Trophoblast cell (in vitro differentiated cells and primary cell): ENCODE results near the gene EXOC4.

Experiments used
- DNase-seq, 2 donors: peaks; one replicate each; pipeline ENCODE4 v3.0.0-alpha.2; 2016
- H2AFZ ChIP-seq: 2 replicates; pipeline ENCODE4 v1.6.1; 2013; ENCODE audit warnings: low read length, moderate library complexity, mild to moderate bottlenecking; ENCODE audit not compliant: insufficient read depth, poor library complexity
- H2AK5ac ChIP-seq: 2 replicates; pipeline ENCODE4 v1.6.1; 2013; ENCODE audit warnings: mild to moderate bottlenecking, low read length
- H2BK120ac ChIP-seq: 2 replicates; pipeline ENCODE4 v1.6.1; 2013; ENCODE audit warnings: low read length, mild to moderate bottlenecking, moderate library complexity; ENCODE audit not compliant: insufficient read depth, poor library complexity
- H2BK12ac ChIP-seq: 2 replicates; pipeline ENCODE4 v1.6.1; 2013; ENCODE audit warnings: mild to moderate bottlenecking, low read length, moderate library complexity
- H2BK5ac ChIP-seq: 2 replicates; pipeline ENCODE4 v1.6.1; 2013; ENCODE audit warnings: low read length, low read depth, moderate library complexity, mild to moderate bottlenecking; ENCODE audit not compliant: poor library complexity
- H3K14ac ChIP-seq: 2 replicates; pipeline ENCODE4 v1.6.1; 2013; ENCODE audit warnings: mild to moderate bottlenecking, low read length
- H3K18ac ChIP-seq: 2 replicates; pipeline ENCODE4 v1.6.1; 2013; ENCODE audit warnings: mild to moderate bottlenecking, low read length
- H3K23ac ChIP-seq: 2 replicates; pipeline ENCODE4 v1.6.1; 2013; ENCODE audit warnings: low read length
- H3K27ac ChIP-seq: 2 replicates; pipeline ENCODE4 v1.5.1; 2013; ENCODE audit warnings: low read depth, mild to moderate bottlenecking, inconsistent platforms, low read length, moderate library complexity
- H3K27me3 ChIP-seq: 2 replicates; pipeline ENCODE4 v1.6.1; 2013; ENCODE audit warnings: inconsistent platforms, mild to moderate bottlenecking, low read length, moderate library complexity; ENCODE audit not compliant: insufficient read depth
- H3K36me3 ChIP-seq, 2 experiments: 1 replicate in 1 of 2; 2 replicates in 1 of 2; pipeline ENCODE4 v1.6.1; 2013; ENCODE audit warnings: low read length in 2 of 2, mild to moderate bottlenecking in 2 of 2, moderate library complexity in 1 of 2; ENCODE audit not compliant: insufficient read depth in 2 of 2, control insufficient read depth in 1 of 2
- H3K4ac ChIP-seq: 2 replicates; pipeline ENCODE4 v1.6.1; 2013; ENCODE audit warnings: low read depth, mild to moderate bottlenecking, low read length, moderate library complexity
- H3K4me1 ChIP-seq, 2 experiments: 1 replicate in 1 of 2; 2 replicates in 1 of 2; pipeline ENCODE4 v1.6.1; 2013; ENCODE audit warnings: low read length in 2 of 2, mild to moderate bottlenecking in 2 of 2, moderate library complexity in 1 of 2; ENCODE audit not compliant: insufficient read depth in 2 of 2, control insufficient read depth in 1 of 2
- H3K4me2 ChIP-seq: 2 replicates; pipeline ENCODE4 v1.6.1; 2013; ENCODE audit warnings: inconsistent platforms, mild to moderate bottlenecking, low read length, moderate library complexity
- H3K4me3 ChIP-seq: 2 replicates; pipeline ENCODE4 v1.5.1; 2013; ENCODE audit warnings: mild to moderate bottlenecking, low read depth, low read length, inconsistent platforms
- H3K79me1 ChIP-seq: one replicate; pipeline ENCODE4 v1.6.1; 2013; ENCODE audit warnings: low read length
- H3K79me2 ChIP-seq: 2 replicates; pipeline ENCODE4 v1.6.1; 2013; ENCODE audit warnings: low read length, mild to moderate bottlenecking; ENCODE audit not compliant: control insufficient read depth, insufficient read depth, poor library complexity
- H3K9ac ChIP-seq: 2 replicates; pipeline ENCODE4 v1.6.1; 2013; ENCODE audit warnings: mild to moderate bottlenecking, low read length
- H3K9me3 ChIP-seq: 2 replicates; pipeline ENCODE4 v1.6.1; 2013; ENCODE audit warnings: low read depth, mild to moderate bottlenecking, control low read depth, inconsistent platforms, low read length; ENCODE audit not compliant: insufficient read depth
- H4K12ac ChIP-seq: 2 replicates; pipeline ENCODE4 v1.6.1; 2013; ENCODE audit warnings: low read depth, mild to moderate bottlenecking, low read length, moderate library complexity
- H4K8ac ChIP-seq: 2 replicates; pipeline ENCODE4 v1.6.1; 2013; ENCODE audit warnings: low read depth, mild to moderate bottlenecking, low read length, moderate library complexity
- H4K91ac ChIP-seq: one replicate; pipeline ENCODE4 v1.6.1; 2013; ENCODE audit warnings: low read depth, mild to moderate bottlenecking, low read length, moderate library complexity
- WGBS: extraction: QIAGEN DNeasy Blood & Tissue Kit; methylation state at CpG from one replicate; pipeline ENCODE4 v1.1.7; 2013; ENCODE audit warnings: missing lambda C conversion rate; ENCODE audit not compliant: insufficient read length, insufficient coverage; ENCODE audit errors: extremely low coverage; 5-methylcytosine and 5-hydroxymethylcytosine counted together

The EXOC4 gene

GRCh38 chr7:133582766-133583523 is 330.1 kb downstream of the EXOC4 start:
- DNase-seq, result peak in 1 of 2 donors; percentile 89
- H3K36me3 ChIP-seq, result no peaks in the 10 kb centered on the region
- H3K18ac ChIP-seq, result no peak overlapping the region
- no peak overlapping the region for H3K9ac ChIP-seq
- H2AFZ ChIP-seq, result no peak overlapping the region
- no CpG with 5 or more reads among the region's 4 CpGs for WGBS
- H4K8ac ChIP-seq, result no peak overlapping the region
- no peak overlapping the region for H2BK120ac ChIP-seq
- H4K91ac ChIP-seq, result no peak overlapping the region
- no peak overlapping the region for H3K4ac ChIP-seq
- H3K9me3 ChIP-seq, result no peaks in the 10 kb centered on the region
- H4K12ac ChIP-seq, result no peak overlapping the region
- no peak overlapping the region for H3K27ac ChIP-seq
- H3K4me3 ChIP-seq, result no peak overlapping the region
- no peak overlapping the region for H2BK12ac ChIP-seq
- no peak overlapping the region for H3K4me2 ChIP-seq
- H3K4me1 ChIP-seq, result no peaks in the 10 kb centered on the region
- H3K23ac ChIP-seq, result no peak overlapping the region
- H3K79me2 ChIP-seq, result no peaks in the 10 kb centered on the region
- no peaks in the 10 kb centered on the region for H3K79me1 ChIP-seq
- no peak overlapping the region for H3K14ac ChIP-seq
- H2BK5ac ChIP-seq, result no peak overlapping the region
- H3K27me3 ChIP-seq, result no peaks in the 10 kb centered on the region
- no peak overlapping the region for H2AK5ac ChIP-seq

GRCh38 chr7:133583545-133584171 is 330.8 kb downstream of the EXOC4 start:
- no peaks in the 10 kb centered on the region for H3K27me3 ChIP-seq
- H3K4me2 ChIP-seq, result no peak overlapping the region
- no peak overlapping the region for H3K4ac ChIP-seq
- H3K36me3 ChIP-seq, result no peaks in the 10 kb centered on the region
- H3K79me2 ChIP-seq, result no peaks in the 10 kb centered on the region
- no peak overlapping the region for H3K23ac ChIP-seq
- no peaks in the 10 kb centered on the region for H3K79me1 ChIP-seq
- no peak overlapping the region for H3K4me3 ChIP-seq
- no peak overlapping the region for H3K14ac ChIP-seq
- no peak overlapping the region for H4K91ac ChIP-seq
- no peak overlapping the region for H3K9ac ChIP-seq
- H2BK12ac ChIP-seq, result no peak overlapping the region
- no peak overlapping the region for H4K12ac ChIP-seq
- no peak overlapping the region for H2BK5ac ChIP-seq
- H3K9me3 ChIP-seq, result no peaks in the 10 kb centered on the region
- peak in 1 of 2 donors; percentile 62 for DNase-seq
- WGBS, result no CpG with 5 or more reads among the region's 3 CpGs
- H2AK5ac ChIP-seq, result no peak overlapping the region
- H4K8ac ChIP-seq, result no peak overlapping the region
- H3K27ac ChIP-seq, result no peak overlapping the region
- no peaks in the 10 kb centered on the region for H3K4me1 ChIP-seq
- no peak overlapping the region for H3K18ac ChIP-seq
- no peak overlapping the region for H2BK120ac ChIP-seq
- no peak overlapping the region for H2AFZ ChIP-seq

GRCh38 chr7:133584956-133585668 is 332.2 kb downstream of the EXOC4 start:
- H3K27me3 ChIP-seq, result no peaks in the 10 kb centered on the region
- H3K4ac ChIP-seq, result no peak overlapping the region
- H3K4me1 ChIP-seq, result no peaks in the 10 kb centered on the region
- H3K18ac ChIP-seq, result no peak overlapping the region
- no peak overlapping the region for H2BK5ac ChIP-seq
- no peak overlapping the region for H4K91ac ChIP-seq
- H2AFZ ChIP-seq, result no peak overlapping the region
- H3K9ac ChIP-seq, result no peak overlapping the region
- no peaks in the 10 kb centered on the region for H3K36me3 ChIP-seq
- H3K79me2 ChIP-seq, result no peaks in the 10 kb centered on the region
- no peaks in the 10 kb centered on the region for H3K79me1 ChIP-seq
- DNase-seq, result no peak
- no peaks in the 10 kb centered on the region for H3K9me3 ChIP-seq
- H3K27ac ChIP-seq, result no peak overlapping the region
- no peak overlapping the region for H4K12ac ChIP-seq
- no peak overlapping the region for H3K4me2 ChIP-seq
- no peak overlapping the region for H2BK12ac ChIP-seq
- no peak overlapping the region for H2BK120ac ChIP-seq
- no peak overlapping the region for H4K8ac ChIP-seq
- no CpG with 5 or more reads among the region's 6 CpGs for WGBS
- no peak overlapping the region for H3K23ac ChIP-seq
- no peak overlapping the region for H3K14ac ChIP-seq
- no peak overlapping the region for H2AK5ac ChIP-seq
- no peak overlapping the region for H3K4me3 ChIP-seq

GRCh38 chr7:133586253-133586652 is 333.4 kb downstream of the EXOC4 start:
- no peak overlapping the region for H2BK5ac ChIP-seq
- no peaks in the 10 kb centered on the region for H3K9me3 ChIP-seq
- no peak for DNase-seq
- no peak overlapping the region for H2BK12ac ChIP-seq
- H3K79me2 ChIP-seq, result no peaks in the 10 kb centered on the region
- no peak overlapping the region for H2BK120ac ChIP-seq
- no peak overlapping the region for H4K12ac ChIP-seq
- no peak overlapping the region for H3K4me3 ChIP-seq
- H3K36me3 ChIP-seq, result no peaks in the 10 kb centered on the region
- H3K18ac ChIP-seq, result no peak overlapping the region
- H3K9ac ChIP-seq, result no peak overlapping the region
- H2AFZ ChIP-seq, result no peak overlapping the region
- H2AK5ac ChIP-seq, result no peak overlapping the region
- H4K8ac ChIP-seq, result no peak overlapping the region
- H3K23ac ChIP-seq, result no peak overlapping the region
- no peak overlapping the region for H3K14ac ChIP-seq
- no peak overlapping the region for H3K4ac ChIP-seq
- H3K27ac ChIP-seq, result no peak overlapping the region
- WGBS, result no CpG with 5 or more reads among the region's 3 CpGs
- H3K4me1 ChIP-seq, result no peaks in the 10 kb centered on the region
- H3K4me2 ChIP-seq, result no peak overlapping the region
- no peaks in the 10 kb centered on the region for H3K27me3 ChIP-seq
- no peak overlapping the region for H4K91ac ChIP-seq
- H3K79me1 ChIP-seq, result no peaks in the 10 kb centered on the region
